Glutamatergic neuron (in vitro differentiated cells): Measurements from ENCODE around the gene MAN2B2. TPM values are rescaled to one million over a fixed set of nuclear protein-coding genes. Genes with fewer than 3 reads are reported as not detected.

Experiments used
- DNase-seq: peaks from one replicate; pipeline ENCODE4 v3.0.0; 2022
- H3K27ac Mint-ChIP-seq: one replicate; pipeline ENCODE4 v1.8.0; 2020; ENCODE audit warnings: mild to moderate bottlenecking, mixed read lengths, inconsistent platforms; ENCODE audit not compliant: unreplicated experiment
- H3K27me3 Mint-ChIP-seq: one replicate; pipeline ENCODE4 v1.8.0; 2020; ENCODE audit warnings: mild to moderate bottlenecking, moderate library complexity, mixed read lengths, inconsistent platforms; ENCODE audit not compliant: unreplicated experiment
- H3K36me3 Mint-ChIP-seq: one replicate; pipeline ENCODE4 v1.8.0; 2020; ENCODE audit warnings: mild to moderate bottlenecking, mixed read lengths, inconsistent platforms; ENCODE audit not compliant: unreplicated experiment
- H3K4me1 Mint-ChIP-seq: one replicate; pipeline ENCODE4 v1.8.0; 2020; ENCODE audit warnings: mild to moderate bottlenecking, low read depth, mixed read lengths, inconsistent platforms; ENCODE audit not compliant: unreplicated experiment
- H3K4me3 Mint-ChIP-seq: one replicate; pipeline ENCODE4 v1.8.0; 2020; ENCODE audit warnings: mild to moderate bottlenecking, mixed read lengths, inconsistent platforms; ENCODE audit not compliant: unreplicated experiment
- H3K9me3 Mint-ChIP-seq: one replicate; pipeline ENCODE4 v1.8.0; 2020; ENCODE audit warnings: mild to moderate bottlenecking, moderate library complexity, mixed read lengths, inconsistent platforms; ENCODE audit not compliant: unreplicated experiment
- CTCF ChIP-seq: fragments of 200-600 bp; sonication (generic); IDR thresholded peaks from one replicate; pipeline ENCODE4 v1.5.0; 2021; ENCODE audit not compliant: partially characterized antibody, unreplicated experiment
- total RNA-seq: library from RNA; stranded (reverse); fragmentation: NEBNext Ultra II Directional; extraction: Animal tissue kit (Norgen Biotek cat#: 25700); gene quantifications from one replicate; pipeline ENCODE4 v1.2.1, GENCODE V29; 2021; ENCODE audit not compliant: unreplicated experiment

The MAN2B2 gene
- total RNA-seq, 1 donor from 2014 or later: 15.5 TPM

- Mint-ChIP-seq H3K9me3 (peaks cover 9% of the 10 kb centered on the region), H3K27me3 (peaks cover 11% of the 10 kb centered on the region), H3K4me1 (peaks cover 10% of the 10 kb centered on the region), H3K36me3 (no peaks in the 10 kb centered on the region), H3K27ac (no peak overlapping the region), H3K4me3 (no peak overlapping the region)
- no peak for DNase-seq
- TF ChIP-seq CTCF: no peak
Measured at GRCh38 chr4:6549445-6549844, 25.5 kb upstream of the MAN2B2 start.

- DNase-seq: no peak
- no peak overlapping the region for H3K27ac Mint-ChIP-seq
- no peaks in the 10 kb centered on the region for H3K36me3 Mint-ChIP-seq
- peaks cover 15% of the 10 kb centered on the region for H3K27me3 Mint-ChIP-seq
- TF ChIP-seq CTCF: no peak
- peaks cover 8% of the 10 kb centered on the region for H3K4me1 Mint-ChIP-seq
- H3K9me3 Mint-ChIP-seq: peaks cover 7% of the 10 kb centered on the region
- H3K4me3 Mint-ChIP-seq: no peak overlapping the region
Measured at GRCh38 chr4:6549890-6550620, 24.9 kb upstream of the MAN2B2 start.

- H3K27me3 Mint-ChIP-seq: peaks cover 19% of the 10 kb centered on the region
- peaks cover 7% of the 10 kb centered on the region for H3K9me3 Mint-ChIP-seq
- H3K4me3 Mint-ChIP-seq: no peak overlapping the region
- peaks cover 5% of the 10 kb centered on the region for H3K4me1 Mint-ChIP-seq
- no peak for DNase-seq
- H3K27ac Mint-ChIP-seq: no peak overlapping the region
- TF ChIP-seq CTCF: no peak
- no peaks in the 10 kb centered on the region for H3K36me3 Mint-ChIP-seq
Measured at GRCh38 chr4:6550821-6551220, 24.2 kb upstream of the MAN2B2 start.

GRCh38 chr4:6551660-6552059 is 23.3 kb upstream of the MAN2B2 start:
- Mint-ChIP-seq H3K27me3 (peaks cover 22% of the 10 kb centered on the region), H3K27ac (no peak overlapping the region), H3K36me3 (no peaks in the 10 kb centered on the region), H3K4me3 (no peak overlapping the region), H3K4me1 (peaks cover 5% of the 10 kb centered on the region), H3K9me3 (peaks cover 7% of the 10 kb centered on the region)
- no peak for TF ChIP-seq CTCF
- DNase-seq: no peak

GRCh38 chr4:6555519-6555918 is 19.5 kb upstream of the MAN2B2 start:
- no peak overlapping the region for H3K27ac Mint-ChIP-seq
- H3K27me3 Mint-ChIP-seq: peaks cover 25% of the 10 kb centered on the region
- H3K9me3 Mint-ChIP-seq: peaks cover 8% of the 10 kb centered on the region
- peaks cover 6% of the 10 kb centered on the region for H3K36me3 Mint-ChIP-seq
- no peaks in the 10 kb centered on the region for H3K4me1 Mint-ChIP-seq
- TF ChIP-seq CTCF: no peak
- no peak for DNase-seq
- no peak overlapping the region for H3K4me3 Mint-ChIP-seq
